Esophagus (tissue), 2 donors: ENCODE measurements around the gene CACNA1A. TPM values are rescaled to one million over a fixed set of nuclear protein-coding genes. Genes with fewer than 3 reads are reported as not detected.

ENCODE experiments used
- H3K27ac ChIP-seq, 2 donors: one replicate each; pipeline ENCODE4 v1.5.1; 2013; ENCODE audit warnings: low read depth in 2 of 2, mild to moderate bottlenecking in 2 of 2, inconsistent platforms in 1 of 2, low read length in 1 of 2, moderate library complexity in 1 of 2
- H3K27me3 ChIP-seq, 2 donors: one replicate each; pipeline ENCODE4 v1.6.1; 2013; ENCODE audit warnings: low read length in 2 of 2, control low read depth in 1 of 2, mild to moderate bottlenecking in 1 of 2; ENCODE audit not compliant: insufficient read depth in 2 of 2, control insufficient read depth in 1 of 2
- H3K36me3 ChIP-seq, 2 donors: one replicate each; pipeline ENCODE4 v1.6.1; 2013; ENCODE audit warnings: low read length in 1 of 2; ENCODE audit not compliant: control insufficient read depth in 2 of 2, insufficient read depth in 2 of 2
- H3K4me1 ChIP-seq, 2 donors: one replicate each; pipeline ENCODE4 v1.6.1; 2013; ENCODE audit warnings: low read length in 1 of 2; ENCODE audit not compliant: control insufficient read depth in 2 of 2, insufficient read depth in 2 of 2
- H3K4me3 ChIP-seq, 2 donors: one replicate each; pipeline ENCODE4 v1.5.1; 2013; ENCODE audit warnings: low read length in 2 of 2, mild to moderate bottlenecking in 2 of 2, low read depth in 1 of 2, moderate library complexity in 1 of 2
- H3K9me3 ChIP-seq, 2 donors: one replicate each; pipeline ENCODE4 v1.6.1; 2013; ENCODE audit warnings: mild to moderate bottlenecking in 2 of 2, low read depth in 1 of 2, low read length in 1 of 2, moderate library complexity in 1 of 2; ENCODE audit not compliant: control insufficient read depth in 2 of 2, insufficient read depth in 1 of 2
- WGBS, 2 donors: extraction: QIAGEN DNeasy Blood & Tissue Kit; methylation state at CpG; one replicate each; pipeline ENCODE4 v1.1.7; 2013; 5-methylcytosine and 5-hydroxymethylcytosine counted together
- polyA plus RNA-seq, 2 donors: library from polyadenylated mRNA; stranded (reverse); fragments of 200-250 nt; gene quantifications; one replicate each; pipeline ENCODE4 v1.2.3, GENCODE V29; 2013
- donor health status: healthy with polysubstance abuse.
- donor health status: Bipolar disorder and iron deficiency.

The CACNA1A gene
- polyA plus RNA-seq, 2 donors: 0.20 to 0.33 TPM

GRCh38 chr19:13503570-13504235, 2.6 kb downstream of the CACNA1A start:
- H3K4me1 ChIP-seq: peaks cover 0 to 3% of the 10 kb centered on the region in 2 donors
- H3K27me3 ChIP-seq: peaks cover 6 to 18% of the 10 kb centered on the region in 2 donors
- no peak overlapping the region for H3K4me3 ChIP-seq
- H3K9me3 ChIP-seq: no peaks in the 10 kb centered on the region
- WGBS, 2 donors: 57 to 63% methylated on average over 12 of the region's 12 CpGs
- H3K36me3 ChIP-seq: no peaks in the 10 kb centered on the region
- H3K27ac ChIP-seq: no peak overlapping the region

GRCh38 chr19:13502231-13502630, 4.0 kb downstream of the CACNA1A start:
- H3K4me3 ChIP-seq: no peak overlapping the region
- H3K36me3 ChIP-seq: no peaks in the 10 kb centered on the region
- no peaks in the 10 kb centered on the region for H3K9me3 ChIP-seq
- no peak overlapping the region for H3K27ac ChIP-seq
- H3K4me1 ChIP-seq: peaks cover 0 to 3% of the 10 kb centered on the region in 2 donors
- 85 to 88% methylated on average over 6 of the region's 6 CpGs for WGBS, 2 donors
- peaks cover 3 to 13% of the 10 kb centered on the region in 2 donors for H3K27me3 ChIP-seq

GRCh38 chr19:13499692-13500091, 6.6 kb downstream of the CACNA1A start:
- Histone ChIP-seq H3K36me3 (no peaks in the 10 kb centered on the region), H3K9me3 (no peaks in the 10 kb centered on the region), H3K27me3 (no peaks in the 10 kb centered on the region), H3K4me3 (no peak overlapping the region), H3K4me1 (no peaks in the 10 kb centered on the region), H3K27ac (no peak overlapping the region)
- WGBS, 2 donors: 89 to 90% methylated on average over 9 of the region's 9 CpGs

DNA sequence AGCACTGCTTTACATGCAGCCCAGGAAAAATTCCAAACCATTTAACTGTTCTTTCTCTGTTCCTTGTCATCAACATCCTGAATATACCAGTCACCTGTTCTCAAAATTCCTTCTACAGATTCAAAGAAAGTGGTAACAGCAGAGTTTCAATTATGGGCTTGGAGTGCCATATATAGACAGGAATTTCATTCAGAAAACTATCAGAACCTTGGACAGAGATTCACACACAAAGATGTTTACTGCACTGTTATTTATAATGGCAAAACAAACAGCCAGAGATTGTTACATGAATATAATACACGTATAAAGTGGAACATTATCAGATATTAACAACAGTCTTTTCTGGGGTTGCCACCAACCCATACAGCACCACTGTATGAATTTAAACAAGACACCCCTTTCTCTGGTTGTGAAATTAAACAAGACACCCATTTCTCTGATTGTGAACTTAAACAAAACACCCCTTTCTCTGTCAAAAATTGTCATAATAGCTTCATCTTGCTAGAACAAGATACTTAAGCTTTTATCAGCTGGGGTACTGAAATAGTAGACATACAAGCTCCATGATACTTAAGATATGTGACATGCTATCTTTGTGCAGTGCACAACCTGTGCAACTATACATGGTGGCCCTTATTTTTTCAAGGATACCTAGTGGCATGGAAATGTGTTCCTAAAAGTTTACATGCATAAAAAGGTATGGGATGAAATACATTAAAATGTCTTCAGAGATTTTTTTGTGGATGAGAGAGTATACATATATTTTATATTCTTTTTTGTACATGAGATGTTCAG, 12.6 kb downstream of the CACNA1A start:
- no peak overlapping the region for H3K4me3 ChIP-seq
- H3K36me3 ChIP-seq: no peaks in the 10 kb centered on the region
- H3K27ac ChIP-seq: no peak overlapping the region
- H3K27me3 ChIP-seq: no peaks in the 10 kb centered on the region
- no peaks in the 10 kb centered on the region for H3K9me3 ChIP-seq
- no peaks in the 10 kb centered on the region for H3K4me1 ChIP-seq
- 69 to 76% methylated on average over 1 of the region's 1 CpG for WGBS, 2 donors

DNA sequence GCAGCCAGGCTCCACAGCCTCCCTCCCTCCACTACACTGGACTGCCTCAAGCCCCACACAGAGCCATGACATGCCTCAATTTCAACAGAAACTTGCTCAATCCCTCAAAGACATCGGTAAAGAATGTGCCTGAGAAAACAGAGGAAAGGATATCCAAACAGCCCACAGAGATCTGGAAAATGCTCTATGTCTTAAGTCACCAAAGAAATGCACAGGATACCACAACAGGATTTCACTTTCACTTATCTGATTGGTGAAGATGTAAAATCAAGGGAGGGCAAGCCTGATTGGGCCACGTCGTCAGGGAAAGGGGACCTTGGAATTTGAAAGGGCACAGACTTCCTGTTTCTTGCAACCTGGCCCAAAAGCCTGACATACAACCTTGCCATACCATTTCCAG, 14.2 kb downstream of the CACNA1A start:
- H3K36me3 ChIP-seq: no peaks in the 10 kb centered on the region
- no peak overlapping the region for H3K27ac ChIP-seq
- H3K4me1 ChIP-seq: no peaks in the 10 kb centered on the region
- WGBS, 2 donors: 24 to 26% methylated on average over 3 of the region's 3 CpGs
- no peaks in the 10 kb centered on the region for H3K27me3 ChIP-seq
- no peak overlapping the region for H3K4me3 ChIP-seq
- H3K9me3 ChIP-seq: no peaks in the 10 kb centered on the region

- Histone ChIP-seq H3K36me3 (no peaks in the 10 kb centered on the region), H3K9me3 (peaks cover 4 to 5% of the 10 kb centered on the region in 2 donors), H3K27ac (no peak overlapping the region), H3K4me1 (no peaks in the 10 kb centered on the region), H3K4me3 (no peak overlapping the region), H3K27me3 (no peaks in the 10 kb centered on the region)
- 76 to 80% methylated on average over 1 of the region's 1 CpG for WGBS, 2 donors
Measured at GRCh38 chr19:13487985-13488384, 18.3 kb downstream of the CACNA1A start.

GRCh38 chr19:13484166-13484565, 22.1 kb downstream of the CACNA1A start:
- H3K27ac ChIP-seq: no peak overlapping the region
- WGBS, 2 donors: 73 to 94% methylated on average over 1 of the region's 1 CpG
- no peak overlapping the region for H3K4me3 ChIP-seq
- H3K9me3 ChIP-seq: peaks cover 4 to 5% of the 10 kb centered on the region in 2 donors
- no peaks in the 10 kb centered on the region for H3K27me3 ChIP-seq
- no peaks in the 10 kb centered on the region for H3K4me1 ChIP-seq
- H3K36me3 ChIP-seq: no peaks in the 10 kb centered on the region

- no peaks in the 10 kb centered on the region for H3K27me3 ChIP-seq
- no peaks in the 10 kb centered on the region for H3K4me1 ChIP-seq
- H3K36me3 ChIP-seq: no peaks in the 10 kb centered on the region
- H3K9me3 ChIP-seq: peaks cover 4 to 5% of the 10 kb centered on the region in 2 donors
- H3K4me3 ChIP-seq: no peak overlapping the region
- H3K27ac ChIP-seq: no peak overlapping the region
- 73 to 80% methylated on average over 5 of the region's 5 CpGs for WGBS, 2 donors
Measured at GRCh38 chr19:13483215-13483614, 23.1 kb downstream of the CACNA1A start.

DNA sequence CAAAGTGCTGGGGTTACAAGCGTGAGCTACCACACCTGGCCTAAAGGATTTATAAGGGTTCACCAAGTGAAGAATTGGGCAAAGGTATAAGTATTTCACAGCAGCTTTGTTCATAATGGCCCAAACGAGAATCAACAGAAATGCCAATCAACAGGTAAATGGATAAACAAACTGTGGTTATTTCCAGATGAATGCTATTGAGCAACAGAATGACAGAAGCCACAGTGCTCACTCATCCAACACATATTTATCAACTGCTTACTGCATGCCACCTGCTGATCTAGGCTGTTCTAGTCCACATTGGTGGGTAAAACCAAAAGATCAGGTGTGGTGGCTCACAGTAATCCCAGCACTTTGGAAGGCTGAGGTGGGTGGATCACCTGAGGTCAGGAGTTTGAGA, 27.7 kb downstream of the CACNA1A start:
- Histone ChIP-seq H3K27ac (no peak overlapping the region), H3K4me1 (no peaks in the 10 kb centered on the region), H3K27me3 (no peaks in the 10 kb centered on the region), H3K36me3 (no peaks in the 10 kb centered on the region), H3K4me3 (no peak overlapping the region), H3K9me3 (peaks cover 3 to 12% of the 10 kb centered on the region in 2 donors)
- WGBS, 2 donors: 72 to 80% methylated on average over 2 of the region's 2 CpGs
